HepG2 (cell line): ENCODE results near the gene AK3. TPM values are rescaled to one million over a fixed set of nuclear protein-coding genes. Genes with fewer than 3 reads are reported as not detected.

Source experiments
- ATAC-seq: fragments of 200-7000 bp; cut with Tn5 transposase; 3 replicates; pipeline ENCODE4 v1.9.1; 2020; ENCODE audit warnings: mild to moderate bottlenecking, moderate library complexity
- BruUV-seq: library from RNA; stranded (reverse); fragments of 400-500 nt; replicated peaks from 2 replicates; lab custom pipeline; 2021; lab: Mats Ljungman, UMichigan
- CTCF ChIA-PET: fragments of 300-600 bp; formaldehyde crosslinking; extraction: SDS; loops from one replicate; lab custom pipeline; 2021; ENCODE audit warnings: low total read pairs, inconsistent platforms, low intra/inter-chr PET ratio; lab: Yijun Ruan, JAX
- POLR2A ChIA-PET: fragments of 350-600 bp; sonication (Branson Sonifier 250); formaldehyde crosslinking; loops from one replicate; lab custom pipeline; 2020; ENCODE audit warnings: antibody characterized with exemption, inconsistent platforms; lab: Yijun Ruan, JAX
- DNase-seq: peaks from one replicate; pipeline ENCODE4 v3.0.0-alpha.2; 2015; ENCODE audit warnings: low spot score
- FAIRE-seq: peaks from 3 replicates; lab custom pipeline; 2011; peaks lifted over from hg19 to GRCh38; lab: Jason Lieb, UNC
- H2AFZ ChIP-seq: one replicate; pipeline ENCODE4 v1.6.1; 2011; ENCODE audit warnings: low read length, inconsistent platforms
- H3K27ac ChIP-seq: fragments of 300-600 bp; 3 replicates; pipeline ENCODE4 v1.8.0; 2011; ENCODE audit warnings: mixed run types, mild to moderate bottlenecking, mixed read lengths, low read length, inconsistent platforms; ENCODE audit not compliant: insufficient read depth; ENCODE audit errors: extremely low read length
- H3K27me3 ChIP-seq, 2 experiments: fragments of 200-600 bp in 1 of 2; 2 replicates in 1 of 2; 3 replicates in 1 of 2; pipeline versions ENCODE4 v1.6.0 to v1.8.0; 2011; ENCODE audit warnings: low read length in 2 of 2, mild to moderate bottlenecking in 2 of 2, moderate library complexity in 2 of 2, inconsistent platforms in 1 of 2; ENCODE audit not compliant: insufficient read depth in 2 of 2, control insufficient read depth in 1 of 2
- H3K36me3 ChIP-seq, 2 experiments: fragments of 200-600 bp in 1 of 2; replicated peaks in 1 of 2; 2 replicates in 1 of 2; 3 replicates in 1 of 2; pipeline versions ENCODE4 v1.5.1 to v1.8.0; 2011; ENCODE audit warnings: low read length in 2 of 2, inconsistent platforms in 1 of 2; ENCODE audit not compliant: insufficient read depth in 2 of 2, control insufficient read depth in 1 of 2
- H3K4me1 ChIP-seq: 2 replicates; pipeline ENCODE4 v1.5.1; 2012; ENCODE audit warnings: low read length, inconsistent platforms; ENCODE audit not compliant: insufficient read depth
- H3K4me2 ChIP-seq: 2 replicates; pipeline ENCODE4 v1.6.0; 2011; ENCODE audit warnings: low read depth, low read length, inconsistent platforms
- H3K4me3 ChIP-seq, 3 experiments: fragments of 200-600 bp in 1 of 3; sonication (generic), shearing (Covaris generic) in 1 of 3; replicated peaks in 1 of 3; 2 replicates each; pipeline ENCODE4 v1.5.1; 2011 to 2016; ENCODE audit warnings: low read length in 3 of 3, inconsistent platforms in 2 of 3, low read depth in 2 of 3, mild to moderate bottlenecking in 2 of 3, control low read depth in 1 of 3, mixed read lengths in 1 of 3; ENCODE audit not compliant: insufficient read depth in 1 of 3
- H3K79me2 ChIP-seq: one replicate; pipeline ENCODE4 v1.6.1; 2011; ENCODE audit warnings: low read length, inconsistent platforms; ENCODE audit not compliant: insufficient read depth
- H3K9ac ChIP-seq: 2 replicates; pipeline ENCODE4 v1.6.0; 2011; ENCODE audit warnings: mild to moderate bottlenecking, low read depth, low read length, inconsistent platforms; ENCODE audit not compliant: insufficient read depth
- H3K9me3 ChIP-seq: 2 replicates; pipeline ENCODE4 v1.5.1; 2012; ENCODE audit warnings: mild to moderate bottlenecking, low read length
- H4K20me1 ChIP-seq: 2 replicates; pipeline ENCODE4 v1.6.0; 2011; ENCODE audit warnings: inconsistent platforms, mild to moderate bottlenecking, low read length, moderate library complexity; ENCODE audit not compliant: insufficient read depth
- POLR2G ChIP-seq: fragments of 200-400 bp; formaldehyde crosslinking; IDR thresholded peaks from 2 replicates; pipeline ENCODE4 v1.6.1; 2018; ENCODE audit warnings: mild to moderate bottlenecking, low read depth, low read length, moderate library complexity
- RAD51 ChIP-seq: fragments of 450-650 bp; IDR thresholded peaks from 2 replicates; pipeline ENCODE4 v1.6.1; 2016; ENCODE audit warnings: borderline replicate concordance
- RCOR2 ChIP-seq: IDR thresholded peaks from 2 replicates; pipeline ENCODE4 v1.6.1; 2016; ENCODE audit warnings: missing biosample characterization, missing genetic modification reagents
- SNRNP70 ChIP-seq: fragments of 200-400 bp; formaldehyde crosslinking; IDR thresholded peaks from 2 replicates; pipeline ENCODE4 v1.6.1; 2017; ENCODE audit warnings: mild to moderate bottlenecking, low read depth, low read length, moderate library complexity
- SOX5 ChIP-seq: IDR thresholded peaks from 2 replicates; pipeline ENCODE4 v1.6.1; 2016; ENCODE audit warnings: borderline replicate concordance
- TOPORS ChIP-seq: sonication (generic); formaldehyde crosslinking; IDR thresholded peaks from 2 replicates; pipeline ENCODE4 v1.8.0; 2023; ENCODE audit warnings: mild to moderate bottlenecking, missing genetic modification reagents
- ZBTB38 ChIP-seq: sonication (generic); formaldehyde crosslinking; IDR thresholded peaks from 2 replicates; pipeline ENCODE4 v1.5.1; 2020; ENCODE audit warnings: mild to moderate bottlenecking, missing genetic modification reagents
- ZNF124 ChIP-seq: sonication (generic); formaldehyde crosslinking; IDR thresholded peaks from 2 replicates; pipeline ENCODE4 v1.4.0; 2020; ENCODE audit warnings: missing genetic modification reagents
- ZNF232 ChIP-seq: sonication (generic); formaldehyde crosslinking; IDR thresholded peaks from 2 replicates; pipeline ENCODE4 v1.4.0; 2020; ENCODE audit warnings: missing genetic modification reagents, borderline replicate concordance
- ZNF737 ChIP-seq: sonication (generic); formaldehyde crosslinking; IDR thresholded peaks from 2 replicates; pipeline ENCODE4 v1.5.0; 2020; ENCODE audit warnings: missing genetic modification reagents, mild to moderate bottlenecking, borderline replicate concordance
- ZNF768 ChIP-seq: sonication (generic); formaldehyde crosslinking; IDR thresholded peaks from 2 replicates; pipeline ENCODE4 v1.4.0; 2020; ENCODE audit warnings: missing genetic modification reagents
- WGBS: methylation state at CpG from one replicate; pipeline ENCODE4 v1.1.6; 2017; ENCODE audit warnings: low lambda C conversion rate; 5-methylcytosine and 5-hydroxymethylcytosine counted together
- in situ Hi-C: cut with HindIII; loops from 2 replicates; pipeline ENCODE4 v1.10.0; 2017; ENCODE audit warnings: low pct_unique_long_range_greater_than_20kb; ENCODE audit not compliant: extremely low pct_ligation_motif_present
- intact Hi-C: fragments of 100-400 bp; cut with micrococcal nuclease; formaldehyde crosslinking; loops from one replicate; pipeline ENCODE4 v1.10.0; 2022; ENCODE audit not compliant: unreplicated experiment
- polyA plus RNA-seq, 8 experiments: library from polyadenylated mRNA; depleted of rRNA in 3 of 8; stranded (reverse) in 7 of 8; unstranded in 1 of 8; fragments of >200 nt; fragmentation: Illumina TruSeq in 4 of 8; extraction: Trizol in 4 of 8; gene quantifications; 2 replicates each; pipeline versions ENCODE4 v1.2.1 to v1.2.3, GENCODE V29; 2011 to 2016; ENCODE audit warnings: low read depth in 4 of 8, missing spikeins in 1 of 8, mixed read lengths in 1 of 8; ENCODE audit not compliant: insufficient read depth in 1 of 8
- total RNA-seq, 5 experiments: library from RNA; depleted of rRNA; stranded (reverse); fragments of >200 nt; fragmentation: Illumina TruSeq; extraction: Trizol; gene quantifications; 2 replicates each; pipeline ENCODE4 v1.2.3, GENCODE V29; 2016; ENCODE audit warnings: low read depth in 1 of 5
- TF ChIP-seq, protein P1 (sequence below): sonication (generic); formaldehyde crosslinking; IDR thresholded peaks from 2 replicates; pipeline ENCODE4 v1.4.0; 2020; ENCODE audit warnings: mild to moderate bottlenecking, missing genetic modification reagents

The AK3 gene
- total and polyA plus RNA-seq, 2 of the 13 experiments (the other 11 are each of a cell fraction or from before 2014, with no cell fraction given), result 76.8 to 109 TPM

DNA sequence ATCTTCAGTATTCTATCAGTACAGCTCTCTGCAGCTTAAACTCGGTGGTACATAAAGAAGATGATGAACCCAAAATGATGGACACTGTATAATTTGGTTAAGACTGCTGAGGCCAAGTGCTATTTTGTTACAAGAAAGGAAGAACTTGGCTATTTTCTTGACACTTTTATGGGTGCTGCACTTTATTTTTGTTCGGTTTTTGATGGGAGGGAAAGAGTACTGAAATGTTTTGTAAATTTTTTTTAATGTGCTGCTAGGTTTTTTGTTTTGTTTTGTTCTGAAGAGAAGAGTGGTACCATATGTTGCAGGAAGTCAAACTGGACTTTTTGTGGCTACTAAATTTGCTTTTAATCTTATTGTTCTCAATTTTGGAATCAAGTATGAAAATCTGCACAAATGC lies 35.0 kb downstream of the AK3 start:
- H3K9ac ChIP-seq, result no peak overlapping the region
- H4K20me1 ChIP-seq, result 0 out of 2 replicates have a peak, but pooled peaks cover 3% of the 10 kb centered on the region
- ATAC-seq, result no peak
- DNase-seq, result no peak
- no peak overlapping the region for H3K4me3 ChIP-seq
- H3K27ac ChIP-seq, result no peak overlapping the region
- no peak for FAIRE-seq
- 95% methylated on average over 2 of the region's 2 CpGs for WGBS
- intact Hi-C loops (loop anchor here (5.0 kb wide), 1 partner anchor 36 kb away; the partner anchor contains the start of gene AK3), in situ Hi-C loops (no loop called here)
- H3K4me2 ChIP-seq, result no peak overlapping the region
- 0 out of 2 replicates have a peak, but pooled peaks have one; percentile 32 for TF ChIP-seq POLR2G
- no peak for TF ChIP-seq SOX5 (CRISPR knock-in tag)
- no peaks in the 10 kb centered on the region for H3K9me3 ChIP-seq
- H3K36me3 ChIP-seq, result peaks cover 0 to 23% of the 10 kb centered on the region in 2 experiments
- H3K27me3 ChIP-seq, result no peaks in the 10 kb centered on the region
- peaks cover 4% of the 10 kb centered on the region for H3K4me1 ChIP-seq
- no TSS peak for BruUV-seq
- H3K79me2 ChIP-seq, result no peaks in the 10 kb centered on the region
- POLR2A ChIA-PET, result no interaction called here
- no peak overlapping the region for H2AFZ ChIP-seq
- CTCF ChIA-PET, result no interaction called here

DNA sequence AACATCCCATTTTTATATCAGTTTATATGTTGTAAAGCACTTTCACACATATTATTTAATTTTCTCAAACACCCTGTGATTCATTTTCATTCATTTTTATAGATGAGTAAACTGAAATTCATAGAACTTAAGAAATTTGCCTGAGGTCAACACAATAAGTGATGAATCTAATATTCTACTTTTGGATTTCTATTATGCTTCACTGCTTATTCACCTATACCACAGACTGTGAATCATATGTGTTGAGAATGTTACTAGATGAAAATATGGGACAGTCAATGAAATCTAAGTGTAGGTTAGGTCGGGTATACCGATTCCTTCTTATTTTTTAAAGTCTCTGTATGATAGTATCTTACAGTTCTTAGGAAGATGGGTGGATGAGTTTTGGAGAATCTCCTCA lies 36.9 kb downstream of the AK3 start:
- Histone ChIP-seq H3K9ac (no peak overlapping the region), H2AFZ (no peak overlapping the region), H3K4me2 (no peak overlapping the region), H3K79me2 (no peaks in the 10 kb centered on the region), H3K4me3 (no peak overlapping the region), H3K27ac (no peak overlapping the region), H3K4me1 (peaks cover 22% of the 10 kb centered on the region), H3K9me3 (no peaks in the 10 kb centered on the region), H3K36me3 (peaks cover 0 to 12% of the 10 kb centered on the region in 2 experiments; a peak in 4 of 5 replicates), H4K20me1 (0 out of 2 replicates have a peak, but pooled peaks cover 3% of the 10 kb centered on the region), H3K27me3 (no peaks in the 10 kb centered on the region)
- in situ Hi-C loops, result no loop called here
- intact Hi-C loops, result no loop called here
- WGBS, result 94% methylated on average over 2 of the region's 2 CpGs
- DNase-seq (no peak), ATAC-seq (no peak), FAIRE-seq (no peak)
- BruUV-seq, result no TSS peak
- POLR2A ChIA-PET, result no interaction called here
- CTCF ChIA-PET, result no interaction called here
- TF ChIP-seq SNRNP70, result no peak
- TF ChIP-seq ZNF768 (CRISPR knock-in tag), result no peak
- TF ChIP-seq, protein P1, sequence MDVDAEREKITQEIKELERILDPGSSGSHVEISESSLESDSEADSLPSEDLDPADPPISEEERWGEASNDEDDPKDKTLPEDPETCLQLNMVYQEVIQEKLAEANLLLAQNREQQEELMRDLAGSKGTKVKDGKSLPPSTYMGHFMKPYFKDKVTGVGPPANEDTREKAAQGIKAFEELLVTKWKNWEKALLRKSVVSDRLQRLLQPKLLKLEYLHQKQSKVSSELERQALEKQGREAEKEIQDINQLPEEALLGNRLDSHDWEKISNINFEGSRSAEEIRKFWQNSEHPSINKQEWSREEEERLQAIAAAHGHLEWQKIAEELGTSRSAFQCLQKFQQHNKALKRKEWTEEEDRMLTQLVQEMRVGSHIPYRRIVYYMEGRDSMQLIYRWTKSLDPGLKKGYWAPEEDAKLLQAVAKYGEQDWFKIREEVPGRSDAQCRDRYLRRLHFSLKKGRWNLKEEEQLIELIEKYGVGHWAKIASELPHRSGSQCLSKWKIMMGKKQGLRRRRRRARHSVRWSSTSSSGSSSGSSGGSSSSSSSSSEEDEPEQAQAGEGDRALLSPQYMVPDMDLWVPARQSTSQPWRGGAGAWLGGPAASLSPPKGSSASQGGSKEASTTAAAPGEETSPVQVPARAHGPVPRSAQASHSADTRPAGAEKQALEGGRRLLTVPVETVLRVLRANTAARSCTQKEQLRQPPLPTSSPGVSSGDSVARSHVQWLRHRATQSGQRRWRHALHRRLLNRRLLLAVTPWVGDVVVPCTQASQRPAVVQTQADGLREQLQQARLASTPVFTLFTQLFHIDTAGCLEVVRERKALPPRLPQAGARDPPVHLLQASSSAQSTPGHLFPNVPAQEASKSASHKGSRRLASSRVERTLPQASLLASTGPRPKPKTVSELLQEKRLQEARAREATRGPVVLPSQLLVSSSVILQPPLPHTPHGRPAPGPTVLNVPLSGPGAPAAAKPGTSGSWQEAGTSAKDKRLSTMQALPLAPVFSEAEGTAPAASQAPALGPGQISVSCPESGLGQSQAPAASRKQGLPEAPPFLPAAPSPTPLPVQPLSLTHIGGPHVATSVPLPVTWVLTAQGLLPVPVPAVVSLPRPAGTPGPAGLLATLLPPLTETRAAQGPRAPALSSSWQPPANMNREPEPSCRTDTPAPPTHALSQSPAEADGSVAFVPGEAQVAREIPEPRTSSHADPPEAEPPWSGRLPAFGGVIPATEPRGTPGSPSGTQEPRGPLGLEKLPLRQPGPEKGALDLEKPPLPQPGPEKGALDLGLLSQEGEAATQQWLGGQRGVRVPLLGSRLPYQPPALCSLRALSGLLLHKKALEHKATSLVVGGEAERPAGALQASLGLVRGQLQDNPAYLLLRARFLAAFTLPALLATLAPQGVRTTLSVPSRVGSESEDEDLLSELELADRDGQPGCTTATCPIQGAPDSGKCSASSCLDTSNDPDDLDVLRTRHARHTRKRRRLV (CRISPR knock-in tag), result no peak
- TF ChIP-seq ZNF232 (CRISPR knock-in tag), result no peak
- no peak for TF ChIP-seq TOPORS
- TF ChIP-seq ZNF737 (CRISPR knock-in tag), result no peak
- TF ChIP-seq RCOR2 (CRISPR knock-in tag), result no peak
- no peak for TF ChIP-seq ZBTB38 (CRISPR knock-in tag)
- TF ChIP-seq SOX5 (CRISPR knock-in tag), result no peak
- no peak for TF ChIP-seq ZNF124
- TF ChIP-seq RAD51, result no peak
